HG03460 (cell line): ENCODE results near the gene PLXNB3.
"Not testable (repeated sequence)": the region's sequence is repeated elsewhere in the genome, so short reads cannot be mapped to it uniquely, and the experiment has no call there.

Source experiments
- ATAC-seq: cut with Tn5 transposase; IDR thresholded peaks from one replicate; pipeline ENCODE4 v1.9.1; 2021; ENCODE audit not compliant: unreplicated experiment

Gene PLXNB3

DNA sequence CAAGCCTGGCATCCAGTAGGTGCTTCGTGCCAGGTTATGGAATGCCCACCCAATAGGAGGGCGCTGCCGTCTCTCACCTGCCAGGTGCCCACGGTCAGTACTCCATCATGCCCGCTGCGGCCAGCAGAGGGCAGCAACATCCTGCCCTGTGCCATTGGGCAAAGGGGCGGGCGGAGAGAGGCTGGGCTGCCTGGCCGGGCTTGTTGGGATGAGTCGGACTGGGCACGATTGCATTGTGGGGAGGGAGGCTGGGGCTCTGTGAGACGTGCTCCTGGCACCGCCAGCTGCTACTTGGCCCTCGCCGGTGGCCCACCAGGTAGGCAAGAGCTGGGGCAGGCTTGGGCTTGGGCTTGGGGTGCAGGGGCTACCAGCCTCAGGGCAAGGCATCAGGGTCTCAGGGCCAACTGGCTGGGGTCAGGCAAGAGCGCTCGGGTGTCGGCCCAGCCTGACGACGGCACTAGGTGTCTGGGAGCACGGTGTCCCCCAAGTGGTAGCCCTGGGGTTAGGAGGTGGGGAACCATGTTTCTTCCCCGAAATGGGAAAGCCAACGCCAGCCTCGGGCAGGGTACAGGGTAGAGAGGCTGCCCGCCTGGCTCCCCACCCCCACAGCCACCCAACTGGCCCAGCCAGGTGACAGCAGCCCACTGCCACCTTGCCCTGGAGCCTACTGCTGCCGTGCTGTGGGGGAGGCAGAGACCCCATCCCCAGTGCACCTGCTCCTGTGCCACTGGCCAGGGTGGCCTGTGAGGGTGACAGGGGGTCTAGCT is at the start of gene PLXNB3:
Gene PLXNB3 (plus strand): TSS at position 261 of the 767 bp plus-strand sequence. CDS start 1,287 bp downstream, outside the sequence.
- ATAC-seq, result no peak

GRCh38 chrX:153714256-153714655 is 49.8 kb upstream of the PLXNB3 start:
- no peak for ATAC-seq

DNA sequence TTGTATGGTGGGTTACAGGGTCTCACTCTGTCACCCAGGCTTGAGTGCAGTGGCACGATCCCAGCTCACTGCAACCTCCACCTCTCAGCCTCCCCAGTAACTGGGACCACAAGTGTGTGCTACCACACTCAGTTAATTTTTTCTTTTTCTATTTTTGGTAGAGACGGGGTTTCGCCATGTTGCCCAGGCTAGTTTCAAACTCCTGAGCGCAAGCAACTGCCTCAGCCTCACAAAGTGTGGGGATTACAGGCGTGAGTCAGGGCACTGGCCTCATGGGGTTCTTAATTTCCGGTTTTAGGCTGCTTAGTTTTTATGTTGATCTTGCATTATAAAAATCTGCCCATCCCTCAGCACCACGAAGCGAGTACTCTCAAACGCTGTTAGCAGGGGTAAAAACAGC is 46.6 kb upstream of the PLXNB3 start:
- ATAC-seq, result no peak

DNA sequence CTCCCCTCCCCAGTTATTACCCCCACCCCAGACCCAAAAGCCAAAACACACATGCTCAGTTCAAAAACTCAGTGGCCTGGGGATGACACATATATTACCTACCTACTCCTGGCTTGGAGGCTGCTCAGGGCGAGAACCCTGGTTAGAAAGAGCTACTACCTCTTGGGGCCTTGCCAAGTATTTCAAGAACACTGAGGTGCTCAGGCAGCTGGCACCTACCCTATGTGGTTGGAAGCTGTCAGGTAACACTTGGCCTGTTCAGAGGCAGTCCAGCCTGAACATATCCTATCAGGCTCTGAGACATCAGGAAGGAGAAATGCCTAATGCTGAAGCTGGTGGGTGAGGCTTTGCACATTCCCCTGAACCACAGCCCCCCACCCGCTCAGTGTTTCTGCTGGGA is 44.8 kb upstream of the PLXNB3 start:
- no peak for ATAC-seq

DNA sequence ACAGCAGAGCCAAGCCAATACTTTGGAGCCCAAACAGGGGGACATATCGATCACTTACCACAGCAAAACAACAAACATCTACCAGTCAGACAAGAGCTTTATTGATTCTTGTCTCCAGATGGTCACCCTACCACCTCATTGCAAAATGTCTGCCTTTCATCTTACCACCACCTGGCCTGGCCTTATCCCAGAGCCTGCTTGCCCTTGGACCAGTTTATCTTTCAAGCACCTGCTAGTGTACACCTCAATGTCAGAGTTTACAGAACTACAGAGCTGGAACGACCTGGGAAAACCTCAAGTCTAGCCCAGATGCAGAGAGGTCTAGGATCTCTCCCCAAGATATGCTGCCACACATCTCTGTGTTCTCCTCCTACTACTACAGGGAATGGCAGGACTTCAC is 44.3 kb upstream of the PLXNB3 start:
- ATAC-seq, result no peak

- no peak for ATAC-seq
These were observed 41.2 kb upstream of the PLXNB3 start for GRCh38 chrX:153722704-153723350.

DNA sequence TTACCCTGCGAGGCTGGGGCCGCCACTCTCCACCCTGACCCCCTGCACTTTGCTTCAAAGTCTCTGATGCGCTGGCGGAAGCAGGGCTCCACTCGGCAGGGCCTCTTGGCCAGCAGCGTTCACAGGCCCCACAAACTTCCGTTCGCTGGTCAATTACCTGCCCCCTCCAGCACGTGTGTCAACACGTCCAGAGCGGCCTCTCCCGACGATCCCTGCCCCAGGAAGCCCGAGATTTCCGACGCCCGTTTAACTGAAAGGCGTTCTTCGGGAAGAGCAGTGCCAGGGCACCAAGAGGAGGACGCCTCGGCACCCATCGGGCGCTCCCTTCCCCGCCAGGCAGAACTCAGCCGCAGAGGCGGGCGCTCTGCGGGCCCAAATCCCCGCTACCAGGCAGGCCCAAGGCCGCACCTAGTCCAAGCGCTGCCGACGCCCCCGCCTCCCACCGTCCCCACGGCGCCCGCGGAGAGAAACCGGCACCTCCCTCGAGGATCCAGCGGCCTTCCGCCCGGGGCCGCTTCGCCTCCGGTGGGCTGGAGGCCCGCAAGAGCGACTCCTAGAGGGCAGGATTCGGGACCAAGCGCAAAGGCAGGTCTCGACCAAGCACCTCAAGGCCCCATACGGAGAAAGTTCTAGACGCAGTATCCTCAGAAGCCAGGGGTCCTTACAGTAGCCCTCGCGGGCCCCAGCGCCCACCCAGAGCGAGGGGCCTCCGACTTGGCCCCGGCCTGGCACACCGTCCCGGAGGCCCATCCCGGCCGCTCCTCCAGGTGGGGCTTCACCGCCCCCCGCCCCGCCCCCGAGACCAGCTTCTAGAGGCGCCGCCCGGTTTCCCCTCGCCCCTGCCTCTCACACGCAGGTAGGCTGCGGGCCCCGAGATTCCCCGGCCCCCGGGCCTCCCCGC is 40.4 kb upstream of the PLXNB3 start:
- ATAC-seq, result peak; percentile 31

DNA sequence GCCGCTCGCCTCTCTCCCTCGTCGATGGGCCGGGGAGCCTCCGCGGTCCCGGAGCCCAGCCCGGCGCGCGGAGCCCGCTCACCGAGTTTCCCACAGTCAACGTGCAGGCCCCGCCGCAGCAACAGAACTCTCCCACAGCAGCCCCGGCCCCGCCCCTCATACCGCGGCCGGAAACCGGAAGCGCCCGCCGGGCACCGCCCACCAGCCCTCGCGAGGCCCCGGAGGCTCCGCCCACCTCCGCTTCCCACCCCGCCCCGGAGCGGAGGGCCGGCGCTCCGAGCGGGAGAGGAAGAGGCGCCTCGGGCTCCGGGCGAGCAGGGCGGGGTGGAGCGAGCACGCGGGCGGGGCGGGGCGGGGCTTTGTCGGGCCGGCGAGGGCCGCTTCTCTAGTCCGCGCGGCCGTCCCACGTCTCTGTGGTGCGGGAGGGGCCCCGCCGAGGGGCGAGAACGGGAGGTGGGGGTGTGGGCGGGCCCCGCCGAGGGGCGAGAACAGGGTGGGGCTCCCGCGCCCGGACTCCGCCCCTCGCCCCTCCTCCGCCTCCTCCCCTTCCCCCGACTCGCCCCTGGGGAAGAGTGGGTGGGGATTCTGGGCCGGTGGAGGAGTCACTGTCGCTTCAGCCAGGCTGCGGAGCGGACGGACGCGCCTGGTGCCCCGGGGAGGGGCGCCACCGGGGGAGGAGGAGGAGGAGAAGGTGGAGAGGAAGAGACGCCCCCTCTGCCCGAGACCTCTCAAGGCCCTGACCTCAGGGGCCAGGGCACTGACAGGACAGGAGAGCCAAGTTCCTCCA is 39.6 kb upstream of the PLXNB3 start, which contains the start of the genes ABCD1 and BCAP31:
Gene ABCD1 (plus strand): TSS at position 605 of the 787 bp plus-strand sequence. CDS start 411 bp downstream, outside the sequence.
Gene BCAP31 (minus strand): TSS at position 136 of the 787 bp plus-strand sequence. CDS start 1,143 bp downstream, outside the sequence.
- ATAC-seq, result peak; percentile 48

DNA sequence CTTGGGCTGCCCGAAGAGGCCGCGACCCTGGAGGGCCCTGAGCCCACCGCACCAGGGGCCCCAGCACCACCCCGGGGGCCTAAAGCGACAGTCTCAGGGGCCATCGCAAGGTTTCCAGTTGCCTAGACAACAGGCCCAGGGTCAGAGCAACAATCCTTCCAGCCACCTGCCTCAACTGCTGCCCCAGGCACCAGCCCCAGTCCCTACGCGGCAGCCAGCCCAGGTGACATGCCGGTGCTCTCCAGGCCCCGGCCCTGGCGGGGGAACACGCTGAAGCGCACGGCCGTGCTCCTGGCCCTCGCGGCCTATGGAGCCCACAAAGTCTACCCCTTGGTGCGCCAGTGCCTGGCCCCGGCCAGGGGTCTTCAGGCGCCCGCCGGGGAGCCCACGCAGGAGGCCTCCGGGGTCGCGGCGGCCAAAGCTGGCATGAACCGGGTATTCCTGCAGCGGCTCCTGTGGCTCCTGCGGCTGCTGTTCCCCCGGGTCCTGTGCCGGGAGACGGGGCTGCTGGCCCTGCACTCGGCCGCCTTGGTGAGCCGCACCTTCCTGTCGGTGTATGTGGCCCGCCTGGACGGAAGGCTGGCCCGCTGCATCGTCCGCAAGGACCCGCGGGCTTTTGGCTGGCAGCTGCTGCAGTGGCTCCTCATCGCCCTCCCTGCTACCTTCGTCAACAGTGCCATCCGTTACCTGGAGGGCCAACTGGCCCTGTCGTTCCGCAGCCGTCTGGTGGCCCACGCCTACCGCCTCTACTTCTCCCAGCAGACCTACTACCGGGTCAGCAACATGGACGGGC is 38.8 kb upstream of the PLXNB3 start:
- ATAC-seq, result no peak

DNA sequence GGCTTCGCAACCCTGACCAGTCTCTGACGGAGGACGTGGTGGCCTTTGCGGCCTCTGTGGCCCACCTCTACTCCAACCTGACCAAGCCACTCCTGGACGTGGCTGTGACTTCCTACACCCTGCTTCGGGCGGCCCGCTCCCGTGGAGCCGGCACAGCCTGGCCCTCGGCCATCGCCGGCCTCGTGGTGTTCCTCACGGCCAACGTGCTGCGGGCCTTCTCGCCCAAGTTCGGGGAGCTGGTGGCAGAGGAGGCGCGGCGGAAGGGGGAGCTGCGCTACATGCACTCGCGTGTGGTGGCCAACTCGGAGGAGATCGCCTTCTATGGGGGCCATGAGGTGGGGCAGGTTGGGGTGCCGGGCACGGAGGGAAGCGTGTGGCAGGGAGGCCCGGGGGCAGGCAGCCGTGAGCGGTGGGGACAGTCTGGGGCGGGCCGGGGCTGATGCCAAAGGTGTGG is 38.2 kb upstream of the PLXNB3 start:
- no peak for ATAC-seq

- peak; percentile 57 for ATAC-seq
These were observed 37.5 kb upstream of the PLXNB3 start for GRCh38 chrX:153726286-153727122.

- no peak for ATAC-seq
These were observed 36.7 kb upstream of the PLXNB3 start for GRCh38 chrX:153727123-153727931.

DNA sequence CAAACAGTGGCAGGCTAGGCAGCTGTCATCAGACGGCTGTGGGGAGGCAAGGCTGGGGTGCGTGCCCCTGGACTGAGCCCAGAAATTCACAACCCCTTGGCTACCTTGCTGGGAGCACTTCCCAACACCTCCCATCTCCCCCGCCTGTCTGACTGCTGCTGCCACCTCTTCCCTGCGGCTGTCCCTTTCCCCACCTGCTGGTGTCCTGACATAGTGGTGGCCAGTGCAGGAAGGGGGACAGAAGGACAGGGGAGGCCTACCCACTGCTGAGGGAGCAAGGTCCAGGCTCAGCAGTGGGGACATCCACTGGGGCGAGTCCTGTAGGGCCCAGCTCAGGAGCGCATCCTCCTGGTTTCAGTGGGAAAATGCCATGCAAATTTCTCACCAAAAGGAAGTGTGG is 36.0 kb upstream of the PLXNB3 start:
- ATAC-seq, result no peak

- no peak for ATAC-seq
These were observed 35.0 kb upstream of the PLXNB3 start for GRCh38 chrX:153728951-153729631.

GRCh38 chrX:153730115-153730514 is 33.9 kb upstream of the PLXNB3 start:
- not testable (repeated sequence) for ATAC-seq

DNA sequence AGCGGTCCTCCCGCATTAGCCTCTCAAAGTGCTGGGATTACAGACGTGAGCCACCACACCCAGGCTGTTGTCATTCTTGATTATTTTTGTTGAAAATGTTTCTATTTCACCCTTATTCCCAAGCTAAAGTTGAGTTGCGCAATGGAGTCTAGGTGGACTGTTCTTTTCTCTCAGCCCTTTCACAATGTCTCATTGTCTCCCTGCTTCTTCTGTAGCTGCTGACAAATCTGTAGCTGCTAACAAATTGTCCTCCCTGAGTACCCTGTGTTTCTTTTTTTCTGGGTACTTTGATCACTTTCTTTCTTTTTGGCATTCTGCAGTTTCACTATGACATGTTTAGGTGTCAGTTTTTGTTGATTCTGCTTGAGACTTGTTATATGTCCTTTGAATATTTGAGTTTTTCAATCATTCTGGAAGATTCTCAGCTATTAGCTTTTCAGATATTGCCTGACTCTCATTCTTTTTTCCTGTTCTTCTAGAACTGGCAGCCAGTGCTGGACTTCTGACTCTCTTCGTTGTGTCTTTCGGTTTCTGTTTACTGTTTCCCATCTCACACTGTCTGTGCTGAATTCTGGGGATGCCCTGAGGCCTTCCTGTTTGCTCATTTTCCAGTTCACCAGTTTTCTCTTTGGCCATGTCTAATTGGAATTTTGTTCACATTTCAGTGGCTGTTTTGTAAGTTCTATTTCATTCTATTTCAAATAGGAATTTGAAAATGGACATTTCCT is 32.8 kb upstream of the PLXNB3 start:
- ATAC-seq, result no peak

- ATAC-seq, result no peak
These were observed 32.2 kb upstream of the PLXNB3 start for GRCh38 chrX:153731845-153732215.
